Right atrium auricular region (tissue), 2 donors: ENCODE results near the gene GBX1. TPM values are rescaled to one million over a fixed set of nuclear protein-coding genes. Genes with fewer than 3 reads are reported as not detected.

Source experiments
- DNase-seq: peaks from one replicate; pipeline ENCODE4 v3.0.0-alpha.2; 2019; ENCODE audit warnings: low spot score
- H3K27ac ChIP-seq, 2 donors: fragments of 200-600 bp; sonication (generic); 1 replicate in 1 of 2; 2 replicates in 1 of 2; pipeline ENCODE4 v1.5.1; 2016 to 2019
- H3K27me3 ChIP-seq, 2 donors: fragments of 200-600 bp; sonication (generic); one replicate each; pipeline versions ENCODE4 v1.5.1 to v1.6.0; 2017 to 2019
- H3K36me3 ChIP-seq: fragments of 200-600 bp; sonication (generic); one replicate; pipeline ENCODE4 v1.5.1; 2016
- H3K4me1 ChIP-seq, 2 donors: fragments of 200-600 bp; sonication (generic); one replicate each; pipeline versions ENCODE4 v1.5.1 to v1.6.0; 2017 to 2019
- H3K4me3 ChIP-seq, 2 donors: fragments of 200-600 bp; sonication (generic); 1 replicate in 1 of 2; 2 replicates in 1 of 2; pipeline ENCODE4 v1.5.1; 2017 to 2019; ENCODE audit warnings: mild to moderate bottlenecking in 1 of 2, moderate library complexity in 1 of 2
- H3K9me3 ChIP-seq, 2 donors: fragments of 200-600 bp; sonication (generic); one replicate each; pipeline ENCODE4 v1.5.1; 2019
- total RNA-seq, 2 donors: library from RNA; depleted of rRNA; stranded (reverse); fragments of >200 nt; gene quantifications; one replicate each; pipeline ENCODE4 v1.1.0, GENCODE V29; 2016
- TF ChIP-seq, protein P1 (sequence below), 2 donors: fragments of 200-600 bp; sonication (generic); IDR thresholded peaks; one replicate each; pipeline ENCODE4 v1.5.1; 2019; ENCODE audit warnings: antibody characterized with exemption in 2 of 2

Gene GBX1
- not detected for total RNA-seq

DNA sequence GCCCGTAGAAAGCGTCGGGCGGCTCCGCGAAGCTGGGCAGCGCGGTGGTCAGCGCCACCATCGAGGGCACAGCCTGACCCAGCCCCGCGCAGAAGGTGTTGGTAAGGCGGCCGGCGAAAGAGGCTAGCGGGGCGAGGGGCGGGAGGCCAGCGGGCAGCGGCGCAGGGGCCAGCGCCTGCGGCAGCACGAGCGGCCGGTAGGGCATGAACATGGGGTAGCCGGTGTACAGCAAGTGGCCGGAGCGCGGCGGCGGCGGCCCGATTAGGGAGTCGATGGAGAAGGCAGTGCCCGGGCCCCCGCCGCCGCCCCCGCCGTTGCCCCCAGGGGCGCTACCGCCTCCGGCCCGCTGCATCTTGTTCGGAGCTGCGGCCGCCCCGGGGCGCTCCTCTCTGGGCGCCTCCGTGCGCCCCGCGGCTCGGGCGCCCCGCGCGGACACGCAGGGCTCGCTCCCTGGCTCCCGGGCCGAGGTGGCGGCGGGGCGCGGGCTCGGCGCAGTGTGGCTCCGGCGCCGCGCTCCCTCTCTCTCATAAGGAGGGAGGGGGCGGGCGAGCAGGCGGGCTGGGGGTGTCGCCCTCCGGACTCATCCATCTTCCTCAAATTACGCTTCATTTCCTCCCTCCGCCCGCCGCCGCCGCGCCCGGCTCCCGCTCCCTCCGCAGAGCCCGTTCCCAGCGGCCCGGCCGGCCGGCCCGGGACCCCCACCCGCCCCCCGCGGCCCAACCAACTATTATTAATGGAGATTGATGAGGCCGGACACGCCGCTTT is at the start of gene GBX1:
TSS of gene GBX1 (minus strand) at position 498 of the 765 bp plus-strand sequence. CDS start at position 352, 146 bp downstream.
- Histone ChIP-seq H3K4me1 (peaks cover 0 to 17% of the 10 kb centered on the region in 2 donors), H3K9me3 (no peaks in the 10 kb centered on the region), H3K36me3 (no peaks in the 10 kb centered on the region), H3K4me3 (peak within 1 kb of the TSS; percentile 36 to 59), H3K27me3 (peaks cover 0 to 3% of the 10 kb centered on the region in 2 donors), H3K27ac (no peak within 1 kb of the TSS)
- DNase-seq = no peak
- TF ChIP-seq, protein P1, sequence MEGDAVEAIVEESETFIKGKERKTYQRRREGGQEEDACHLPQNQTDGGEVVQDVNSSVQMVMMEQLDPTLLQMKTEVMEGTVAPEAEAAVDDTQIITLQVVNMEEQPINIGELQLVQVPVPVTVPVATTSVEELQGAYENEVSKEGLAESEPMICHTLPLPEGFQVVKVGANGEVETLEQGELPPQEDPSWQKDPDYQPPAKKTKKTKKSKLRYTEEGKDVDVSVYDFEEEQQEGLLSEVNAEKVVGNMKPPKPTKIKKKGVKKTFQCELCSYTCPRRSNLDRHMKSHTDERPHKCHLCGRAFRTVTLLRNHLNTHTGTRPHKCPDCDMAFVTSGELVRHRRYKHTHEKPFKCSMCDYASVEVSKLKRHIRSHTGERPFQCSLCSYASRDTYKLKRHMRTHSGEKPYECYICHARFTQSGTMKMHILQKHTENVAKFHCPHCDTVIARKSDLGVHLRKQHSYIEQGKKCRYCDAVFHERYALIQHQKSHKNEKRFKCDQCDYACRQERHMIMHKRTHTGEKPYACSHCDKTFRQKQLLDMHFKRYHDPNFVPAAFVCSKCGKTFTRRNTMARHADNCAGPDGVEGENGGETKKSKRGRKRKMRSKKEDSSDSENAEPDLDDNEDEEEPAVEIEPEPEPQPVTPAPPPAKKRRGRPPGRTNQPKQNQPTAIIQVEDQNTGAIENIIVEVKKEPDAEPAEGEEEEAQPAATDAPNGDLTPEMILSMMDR (IDR thresholded peaks at IDR 0.05) = peak in 1 of 2 donors; percentile 25

DNA sequence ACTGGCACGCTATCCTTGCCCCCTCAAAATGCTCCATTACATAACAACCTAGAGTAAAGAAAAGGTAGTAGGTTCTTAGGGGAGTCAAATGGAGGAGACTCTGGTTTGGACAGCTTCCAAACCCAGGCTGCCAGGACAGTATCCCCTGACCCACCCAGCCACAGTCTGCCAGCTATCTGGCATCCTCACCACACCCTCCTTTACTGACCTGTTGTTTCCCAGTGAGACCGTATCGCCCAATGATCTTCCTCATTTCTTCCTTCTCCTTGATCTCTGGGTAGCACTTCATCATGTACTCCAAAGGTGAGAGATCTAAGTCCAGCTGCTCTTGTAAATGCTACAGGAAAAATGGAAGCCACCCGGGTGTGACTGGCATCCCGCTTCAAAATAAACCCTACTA is 47.9 kb upstream of the GBX1 start:
- H3K9me3 ChIP-seq = no peaks in the 10 kb centered on the region
- peaks cover 66% of the 10 kb centered on the region for H3K36me3 ChIP-seq
- no peaks in the 10 kb centered on the region for H3K27me3 ChIP-seq
- TF ChIP-seq, protein P1 (IDR thresholded peaks at IDR 0.05) = no peak
- no peak for DNase-seq
- no peak overlapping the region for H3K4me3 ChIP-seq
- no peaks in the 10 kb centered on the region for H3K4me1 ChIP-seq
- H3K27ac ChIP-seq = no peak overlapping the region

DNA sequence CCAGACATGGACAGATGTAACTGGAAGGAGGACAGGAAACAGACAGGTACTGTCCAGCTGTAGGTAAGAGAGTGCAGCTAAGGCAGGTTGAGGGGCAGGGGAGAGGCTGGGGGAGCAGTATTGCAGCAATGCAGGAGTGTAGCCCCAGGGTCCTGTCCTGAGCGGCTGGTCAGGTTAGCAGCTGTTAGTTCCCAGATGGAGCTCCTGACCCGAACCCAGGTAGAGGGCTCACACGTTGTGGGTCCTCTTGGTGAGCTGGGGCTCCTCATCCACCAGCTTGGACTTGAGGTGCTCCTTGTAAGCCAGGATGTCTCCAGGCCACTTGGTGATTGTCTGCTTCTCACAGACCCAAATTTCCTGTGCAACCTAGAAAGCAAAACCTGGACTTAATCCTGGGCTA is 46.3 kb upstream of the GBX1 start:
- TF ChIP-seq, protein P1 (IDR thresholded peaks at IDR 0.05) = no peak
- Histone ChIP-seq H3K4me3 (no peak overlapping the region), H3K27me3 (no peaks in the 10 kb centered on the region), H3K36me3 (peaks cover 53% of the 10 kb centered on the region), H3K4me1 (no peaks in the 10 kb centered on the region), H3K9me3 (no peaks in the 10 kb centered on the region), H3K27ac (no peak overlapping the region)
- DNase-seq = no peak

- Histone ChIP-seq H3K4me3 (no peak overlapping the region), H3K27ac (no peak overlapping the region), H3K4me1 (no peaks in the 10 kb centered on the region), H3K9me3 (no peaks in the 10 kb centered on the region), H3K36me3 (peaks cover 41% of the 10 kb centered on the region), H3K27me3 (no peaks in the 10 kb centered on the region)
- TF ChIP-seq, protein P1 (IDR thresholded peaks at IDR 0.05) = no peak
- DNase-seq = no peak
Measured at GRCh38 chr7:151212626-151213025, 45.1 kb upstream of the GBX1 start.

DNA sequence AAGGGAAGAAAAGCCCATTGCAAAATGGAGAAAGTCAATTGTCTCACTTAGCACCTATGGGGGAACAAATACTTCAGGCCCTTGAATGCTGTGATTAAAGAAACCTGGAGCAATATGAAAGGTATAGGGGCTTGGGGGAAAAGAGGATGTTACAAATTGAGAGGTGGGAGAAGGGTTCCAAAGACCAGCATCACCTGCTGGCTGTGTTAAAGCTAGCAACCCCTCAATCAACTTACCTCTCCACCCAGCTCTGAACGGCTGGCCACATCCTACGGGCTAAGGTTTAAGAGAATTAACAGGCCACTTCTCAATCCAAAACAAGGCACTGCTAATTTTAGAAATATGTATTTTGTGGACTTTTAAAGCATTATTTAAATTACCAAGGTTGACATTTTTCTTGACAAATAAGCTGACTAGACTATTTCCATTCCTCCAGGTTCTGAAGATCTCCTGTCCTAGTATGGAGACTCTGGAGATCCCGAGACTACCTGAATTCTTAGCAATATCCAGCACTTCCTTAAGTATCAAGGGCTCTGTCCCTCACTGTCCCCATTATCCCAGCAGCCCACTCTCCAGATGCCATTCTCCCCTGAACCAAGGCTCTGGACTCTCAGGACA is 43.8 kb upstream of the GBX1 start:
- Histone ChIP-seq H3K27ac (no peak overlapping the region), H3K4me1 (no peaks in the 10 kb centered on the region), H3K4me3 (no peak overlapping the region), H3K9me3 (no peaks in the 10 kb centered on the region), H3K36me3 (peaks cover 28% of the 10 kb centered on the region), H3K27me3 (no peaks in the 10 kb centered on the region)
- no peak for DNase-seq
- TF ChIP-seq, protein P1 (IDR thresholded peaks at IDR 0.05) = no peak
